ENCODE results near the gene ZNF462.

ZNF462 gene

DNA sequence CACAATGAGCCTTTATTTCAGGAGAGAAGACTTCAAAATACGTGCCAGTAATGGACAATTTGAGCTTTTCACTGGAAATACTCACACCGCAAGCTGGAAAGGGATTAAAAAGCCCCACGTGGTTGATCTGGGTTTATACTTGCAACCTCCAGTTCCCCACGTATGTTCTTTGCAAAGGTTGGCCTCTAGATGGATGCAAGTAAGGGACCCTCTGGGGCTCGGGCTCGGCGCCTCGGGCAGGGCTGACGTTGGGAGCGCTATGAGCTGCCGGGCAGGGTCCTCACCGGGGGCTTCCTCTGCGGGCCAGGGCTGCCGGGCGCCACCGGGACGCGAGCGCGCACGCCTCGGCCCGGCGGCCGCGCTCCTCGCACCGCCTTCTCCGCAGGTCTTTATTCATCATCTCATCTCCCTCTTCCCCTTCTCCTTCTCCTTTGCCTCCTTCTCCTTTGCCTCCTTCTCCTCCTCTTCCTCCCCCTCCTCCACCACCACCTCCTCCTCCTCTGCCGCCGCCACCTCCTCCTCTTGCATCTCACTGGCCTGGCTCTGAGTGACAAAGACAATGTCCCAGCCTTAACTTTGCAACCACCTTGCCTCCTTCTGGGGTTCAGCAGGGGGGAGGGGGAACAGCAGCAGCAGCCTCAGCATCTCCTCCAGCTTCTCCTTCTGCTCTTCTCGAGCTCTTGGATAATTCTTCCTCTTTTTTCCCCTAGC is 701 bp upstream of the ZNF462 start:
- DNase-seq = no peak

DNA sequence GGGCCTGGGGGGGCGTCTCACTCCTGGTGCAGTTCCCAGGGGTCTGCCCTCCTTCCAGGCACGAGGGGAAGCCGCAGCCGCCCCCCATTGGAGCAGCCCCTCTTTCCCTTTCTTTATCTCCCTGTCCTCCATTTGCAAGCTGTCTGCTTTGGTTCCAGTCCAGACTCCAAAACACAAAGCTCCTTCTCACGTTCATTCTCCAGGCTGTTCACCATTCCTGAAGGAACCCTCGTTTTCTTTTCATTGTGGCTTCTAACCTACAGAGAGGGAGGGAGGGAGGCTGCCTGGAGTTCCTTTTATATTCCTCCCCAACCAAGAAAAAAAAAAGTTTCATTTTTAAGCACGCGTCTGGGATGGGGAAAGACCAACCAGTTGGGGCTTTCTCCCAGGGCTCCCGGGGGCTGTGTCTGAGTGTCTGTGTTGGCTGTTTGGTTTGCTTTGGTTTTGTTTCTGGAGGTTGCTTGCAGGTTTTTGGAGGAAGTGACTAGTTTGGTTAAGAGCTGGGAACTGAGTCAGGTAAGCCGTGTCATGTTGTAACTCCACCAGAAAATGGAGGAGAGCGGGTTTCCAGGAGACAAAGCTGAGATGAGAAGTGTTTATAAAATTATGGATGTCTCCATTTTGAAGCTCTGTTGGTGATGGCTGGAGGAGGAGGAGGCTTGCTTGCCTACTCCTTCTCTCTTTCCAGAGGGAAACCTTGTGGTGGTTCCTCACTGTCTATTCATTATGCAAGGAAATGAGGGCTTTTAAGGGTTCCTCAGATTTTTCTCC is 1.6 kb downstream of the ZNF462 start:
- no peak for DNase-seq

- no peak for DNase-seq
Observed at GRCh38 chr9:106866243-106866642, 3.3 kb downstream of the ZNF462 start.

GRCh38 chr9:106867286-106867685 is 4.3 kb downstream of the ZNF462 start:
- no peak for DNase-seq

DNA sequence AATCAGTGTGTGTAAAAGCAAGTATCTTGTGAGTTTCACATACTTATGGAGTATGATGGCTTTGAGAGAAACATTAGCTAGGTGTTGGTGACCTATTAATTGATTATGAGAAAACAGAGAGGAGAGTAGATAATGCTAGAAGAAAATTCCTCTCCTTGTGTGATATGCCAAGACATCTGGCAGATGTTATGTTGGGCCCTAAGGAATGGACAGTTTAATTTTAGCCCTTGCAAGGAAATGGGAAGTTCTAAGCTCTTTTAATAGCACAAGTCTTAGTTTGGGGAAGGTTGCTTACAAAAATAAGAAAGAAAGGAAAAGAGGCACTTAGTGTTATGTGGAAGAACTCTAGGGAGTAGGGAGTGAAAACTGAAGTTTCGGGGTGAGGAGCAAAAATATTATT is 5.1 kb downstream of the ZNF462 start:
- no peak for DNase-seq

DNA sequence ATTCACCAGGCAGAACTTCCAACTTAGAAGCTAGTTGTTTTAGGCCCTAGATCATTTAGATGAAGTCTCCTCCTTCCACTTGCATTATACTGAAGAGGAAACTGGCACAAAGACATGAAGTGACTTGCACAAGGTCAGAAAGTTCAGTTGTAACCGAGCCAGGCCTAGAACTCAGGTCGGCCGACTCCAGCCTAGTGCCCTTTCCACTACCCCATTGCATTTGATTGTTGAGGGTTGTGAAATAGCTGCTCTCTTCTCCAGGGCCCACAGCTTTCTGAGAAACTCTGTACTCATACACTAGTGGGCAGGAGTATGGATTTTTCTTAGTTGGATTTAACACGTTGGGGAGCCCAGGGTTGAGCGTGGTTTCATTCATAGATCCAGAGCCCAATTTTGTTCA is 5.6 kb downstream of the ZNF462 start:
- DNase-seq = no peak

- no peak for DNase-seq
Observed at GRCh38 chr9:106869028-106869427, 6.1 kb downstream of the ZNF462 start.

GRCh38 chr9:106869458-106869857 is 6.5 kb downstream of the ZNF462 start:
- DNase-seq = no peak

DNA sequence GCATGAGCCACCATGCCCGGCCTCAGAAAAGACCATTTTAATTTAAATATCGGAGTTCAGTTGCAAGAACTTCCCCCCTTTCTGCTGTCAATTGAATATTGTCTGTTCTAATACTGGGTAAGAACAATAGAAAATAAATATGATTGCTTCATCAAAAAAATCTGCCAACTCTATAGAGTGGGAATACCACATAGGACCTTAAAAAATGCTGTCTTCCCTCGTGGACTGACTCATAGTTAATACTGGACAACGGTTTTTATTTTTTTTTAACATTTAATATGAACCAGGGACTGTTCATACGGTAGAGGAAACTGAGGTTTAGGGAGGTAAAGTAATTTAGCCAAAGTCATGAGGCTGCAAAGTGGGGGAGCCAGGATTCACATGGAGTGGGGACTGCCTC is 9.7 kb downstream of the ZNF462 start:
- no peak for DNase-seq

DNA sequence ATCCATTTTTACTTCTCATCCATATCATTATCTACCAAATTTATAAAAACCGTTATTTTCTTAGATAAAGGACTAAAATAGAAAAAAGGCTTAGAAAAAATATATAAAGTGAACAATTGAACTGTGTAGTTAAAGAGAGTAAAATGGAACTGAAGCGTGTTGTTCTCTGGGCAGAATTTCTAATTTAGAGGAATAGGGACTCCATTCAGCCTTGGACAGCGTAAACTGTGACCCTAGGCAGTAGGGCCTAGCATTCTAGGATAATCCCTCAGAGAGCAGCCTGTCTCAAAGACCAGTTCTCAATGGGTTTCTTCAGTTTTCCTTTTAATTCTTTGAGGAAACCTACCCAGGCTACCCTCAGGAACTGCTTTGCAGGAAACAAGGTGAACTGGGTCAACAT is 11.1 kb downstream of the ZNF462 start:
- DNase-seq = no peak

- no peak for DNase-seq
Observed at GRCh38 chr9:106874652-106875051, 11.7 kb downstream of the ZNF462 start.

- no peak for DNase-seq
Observed at GRCh38 chr9:106875529-106875928, 12.6 kb downstream of the ZNF462 start.

GRCh38 chr9:106877345-106877744 is 14.4 kb downstream of the ZNF462 start:
- no peak for DNase-seq

- no peak for DNase-seq
Observed at GRCh38 chr9:106878081-106878837, 15.3 kb downstream of the ZNF462 start.

- no peak for DNase-seq
Observed at GRCh38 chr9:106878934-106879333, 16.0 kb downstream of the ZNF462 start.

- no peak for DNase-seq
Observed at GRCh38 chr9:106879439-106879882, 16.5 kb downstream of the ZNF462 start.

DNA sequence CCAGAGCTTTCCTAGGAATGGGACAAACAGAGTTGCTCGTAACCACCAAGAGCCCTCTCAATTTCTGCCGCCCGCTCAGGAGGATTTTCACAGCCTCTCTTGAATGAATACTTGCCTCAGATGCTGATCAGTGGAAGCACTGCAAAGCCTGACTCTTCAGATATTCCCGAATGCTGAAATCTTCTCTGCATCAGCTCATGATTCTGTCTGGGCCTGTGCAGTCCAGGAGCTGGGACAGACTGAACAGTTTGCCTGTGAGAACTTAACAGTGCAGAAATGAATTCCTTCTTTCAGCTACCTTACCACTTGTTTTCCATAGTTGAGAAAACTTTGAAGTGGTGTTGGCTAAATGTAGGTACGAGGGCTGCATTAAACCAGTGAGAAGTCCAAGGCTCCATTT is 17.1 kb downstream of the ZNF462 start:
- DNase-seq = no peak

DNA sequence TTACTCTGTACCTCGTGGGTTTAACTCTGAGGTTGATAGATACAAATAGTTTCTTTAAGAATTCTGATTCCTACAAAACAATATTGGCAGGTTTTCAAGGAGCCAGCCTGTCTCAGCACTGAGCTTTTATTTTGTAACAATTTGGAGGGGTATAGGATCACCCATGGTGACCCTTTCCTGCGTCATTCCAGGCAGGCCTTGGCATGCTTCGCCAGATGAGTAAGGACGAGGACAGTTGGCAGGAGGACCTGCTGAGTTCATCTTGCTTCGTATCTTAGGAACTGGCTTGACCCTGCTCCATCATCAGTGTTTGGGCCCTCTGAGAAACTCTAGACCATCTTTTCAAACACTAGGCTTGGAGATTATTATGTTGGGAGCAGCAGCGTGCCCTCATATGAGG is 17.9 kb downstream of the ZNF462 start:
- DNase-seq = no peak

DNA sequence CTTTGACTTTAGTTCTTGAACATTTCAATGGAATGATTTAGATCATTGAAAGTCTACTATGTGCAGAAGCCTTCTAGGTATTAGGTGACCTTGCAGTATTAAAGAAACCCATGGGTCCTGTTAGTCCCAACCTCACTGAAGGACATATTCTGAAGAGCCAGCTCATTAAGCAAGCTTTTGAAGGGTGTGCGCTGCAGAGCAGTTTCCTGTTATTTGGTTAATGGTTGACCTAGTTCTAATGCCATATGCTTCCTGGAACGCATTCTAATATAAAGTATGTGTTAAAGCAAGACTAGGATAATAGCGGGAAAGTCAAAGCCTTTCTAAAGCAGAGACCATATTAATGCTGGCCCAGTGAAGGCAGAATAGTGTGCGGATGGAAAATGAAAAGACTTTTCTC is 20.1 kb downstream of the ZNF462 start:
- no peak for DNase-seq

GRCh38 chr9:106883626-106884190 is 20.7 kb downstream of the ZNF462 start:
- no peak for DNase-seq

DNA sequence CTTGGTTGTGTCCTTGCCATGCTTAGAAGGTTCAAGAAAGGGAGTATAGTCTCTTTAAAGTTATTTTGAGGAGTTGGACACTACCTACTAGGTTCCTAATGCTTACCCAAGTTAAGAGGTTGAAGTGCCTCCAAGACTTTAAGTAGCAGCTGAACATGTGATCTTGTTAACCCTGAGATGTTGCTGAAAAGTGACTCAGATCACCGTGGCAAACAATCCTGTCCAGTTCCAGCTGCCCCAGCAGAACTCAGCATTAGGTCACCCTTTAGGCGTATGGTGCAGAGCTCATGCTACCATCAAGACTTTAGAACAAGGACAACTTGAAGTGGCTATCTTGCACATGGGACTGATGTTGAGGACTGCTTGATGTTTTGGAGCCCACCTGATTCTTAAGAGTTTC is 22.5 kb downstream of the ZNF462 start:
- DNase-seq = no peak

DNA sequence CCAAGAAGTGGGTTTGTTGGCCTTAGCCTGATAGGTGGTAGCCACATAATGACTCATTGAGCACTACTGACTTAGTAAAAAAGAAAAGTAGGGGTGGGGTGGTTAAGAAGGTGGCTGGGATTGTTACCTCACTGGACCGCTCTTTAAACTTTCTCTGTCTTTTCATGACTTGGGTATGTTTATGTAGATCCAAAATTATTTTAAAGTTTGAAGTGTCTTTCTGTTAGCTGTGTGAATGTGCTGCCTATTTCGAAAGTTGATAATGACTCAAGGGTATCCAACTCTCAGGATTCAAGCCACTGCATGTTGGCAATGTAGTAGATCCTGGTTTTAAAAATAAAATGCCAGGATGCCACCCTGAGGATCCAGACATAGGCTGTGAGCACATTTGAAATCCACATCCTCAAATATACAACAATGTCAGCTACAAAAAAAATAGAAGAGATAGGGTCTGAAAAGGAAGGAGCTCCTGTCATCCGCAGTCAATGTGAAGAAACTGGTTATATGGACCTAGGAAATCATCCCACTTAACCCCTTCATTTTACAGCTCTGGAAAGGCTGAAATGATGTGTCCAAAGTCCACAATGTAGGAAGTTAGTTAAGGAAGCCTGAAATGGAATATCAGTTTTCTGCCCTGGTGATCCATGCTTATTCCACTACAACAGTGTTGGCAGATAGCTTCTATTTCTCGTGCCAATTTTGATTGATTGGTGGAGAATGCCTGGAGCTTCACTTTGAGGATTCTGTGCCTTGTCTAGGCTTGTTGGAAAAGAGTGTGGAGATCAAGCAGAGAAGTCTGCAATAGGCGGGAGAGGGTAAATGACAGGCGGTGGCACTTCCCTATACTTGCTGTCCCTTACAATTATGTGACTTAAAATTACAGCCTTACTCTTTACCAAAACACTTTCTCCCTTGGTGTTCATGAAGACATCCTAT is 23.4 kb downstream of the ZNF462 start:
- DNase-seq = no peak
